PFSK-1 (cell line): Measurements from ENCODE around the gene SNRNP70.

Experiments used
- FOXP2 ChIP-seq: optimal IDR thresholded peaks from 2 replicates; pipeline ENCODE3; 2011; ENCODE audit warnings: borderline replicate concordance, control low read depth, inconsistent platforms; ENCODE audit not compliant: insufficient read depth; ENCODE audit errors: extremely low read length, extremely low read depth
- POLR2AphosphoS5 ChIP-seq: IDR thresholded peaks from 2 replicates; pipeline ENCODE4 v1.6.1; 2012; ENCODE audit warnings: low read depth, mild to moderate bottlenecking, control low read depth, low read length, moderate library complexity
- REST ChIP-seq, 2 experiments: IDR thresholded peaks; 2 replicates each; pipeline versions ENCODE4 v1.6.1 to v1.8.0; 2011 to 2012; ENCODE audit warnings: low read depth in 2 of 2, low read length in 2 of 2, control low read depth in 1 of 2, inconsistent platforms in 1 of 2, mild to moderate bottlenecking in 1 of 2, moderate library complexity in 1 of 2; ENCODE audit not compliant: insufficient read depth in 1 of 2
- SIN3A ChIP-seq: IDR thresholded peaks from 2 replicates; pipeline ENCODE4 v1.6.1; 2012; ENCODE audit warnings: mild to moderate bottlenecking, low read length, moderate library complexity, borderline replicate concordance; ENCODE audit not compliant: insufficient read depth
- TAF1 ChIP-seq: IDR thresholded peaks from 2 replicates; pipeline ENCODE4 v1.6.1; 2012; ENCODE audit warnings: low read length, control low read depth, borderline replicate concordance; ENCODE audit not compliant: insufficient read depth

Gene SNRNP70

GRCh38 chr19:49107625-49108459 is 22.6 kb downstream of the SNRNP70 start:
- TF ChIP-seq SIN3A, result no peak
- TF ChIP-seq TAF1, result no peak
- no peak; the same call in 1 of the 2 replicates for TF ChIP-seq POLR2AphosphoS5
- no peak for TF ChIP-seq REST (IDR thresholded peaks at IDR 0.05; ENCODE audit: insufficient read depth in 1 of 2, low read depth in 2 of 2, low read length in 2 of 2)
- TF ChIP-seq FOXP2, result no peak

DNA sequence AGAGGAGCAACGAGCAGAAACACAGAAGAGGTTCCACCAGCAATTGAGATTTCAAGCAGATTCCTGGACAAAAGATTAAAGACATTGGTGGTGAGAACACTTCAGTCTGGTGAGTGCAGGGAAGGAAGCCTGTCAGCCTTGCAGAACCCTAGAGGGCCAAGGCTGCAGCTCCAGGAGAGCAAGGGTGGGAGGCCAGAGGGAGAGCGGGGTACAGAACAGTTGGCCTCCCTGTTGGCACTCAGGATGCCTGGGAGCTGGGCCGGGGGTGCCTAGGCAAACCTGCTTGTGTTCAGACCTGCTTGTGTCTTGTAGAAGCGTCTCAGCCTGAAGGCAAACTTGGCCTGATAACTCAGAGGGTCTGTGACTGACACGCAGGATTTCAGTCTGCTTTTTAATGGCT is 23.8 kb downstream of the SNRNP70 start:
- TF ChIP-seq TAF1 (no peak), POLR2AphosphoS5 (0 out of 2 replicates have a peak, but pooled peaks have one; percentile 26), SIN3A (no peak), FOXP2 (no peak), REST (IDR thresholded peaks at IDR 0.05; ENCODE audit: insufficient read depth in 1 of 2, low read depth in 2 of 2, low read length in 2 of 2) (no peak)

- TF ChIP-seq POLR2AphosphoS5 (0 out of 2 replicates have a peak, but pooled peaks have one; percentile 41), TAF1 (no peak)
Observed at GRCh38 chr19:49109569-49110233, 24.4 kb downstream of the SNRNP70 start.

DNA sequence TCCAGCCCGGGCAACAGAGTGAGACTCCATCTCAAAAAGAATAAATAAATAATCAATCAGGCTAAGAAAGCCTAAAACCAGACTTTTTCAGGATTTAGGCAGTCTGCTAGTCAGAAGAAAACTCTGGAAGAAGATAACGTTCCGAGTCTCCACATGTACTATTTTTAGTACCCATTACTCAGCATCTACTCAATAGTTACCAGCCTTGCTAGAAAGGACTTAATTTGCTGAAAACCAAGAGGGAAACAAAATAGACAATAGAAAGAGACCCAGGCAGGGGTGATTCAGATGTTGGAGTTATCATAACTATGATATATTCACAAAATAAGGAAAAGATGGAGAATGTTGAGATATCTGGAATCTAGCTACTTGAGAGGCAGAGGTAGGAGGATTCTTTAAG is 25.3 kb downstream of the SNRNP70 start:
- TF ChIP-seq FOXP2 (no peak), POLR2AphosphoS5 (no peak), SIN3A (no peak), REST (IDR thresholded peaks at IDR 0.05; ENCODE audit: insufficient read depth in 1 of 2, low read depth in 2 of 2, low read length in 2 of 2) (no peak), TAF1 (no peak)

- TF ChIP-seq FOXP2, result no peak
- no peak for TF ChIP-seq REST (IDR thresholded peaks at IDR 0.05; ENCODE audit: insufficient read depth in 1 of 2, low read depth in 2 of 2, low read length in 2 of 2)
- TF ChIP-seq POLR2AphosphoS5, result no peak
- TF ChIP-seq SIN3A, result no peak
- TF ChIP-seq TAF1, result no peak
Observed at GRCh38 chr19:49111218-49111998, 26.2 kb downstream of the SNRNP70 start.
